ENCODE results near the gene RBKS. TPM values are rescaled to one million over a fixed set of nuclear protein-coding genes. Genes with fewer than 3 reads are reported as not detected.

The RBKS gene
- total RNA-seq, result 1 to 10 TPM in 2 of 3 donors, under 1 TPM in 1; 0.79 to 1.6 (median 1.2) TPM

DNA sequence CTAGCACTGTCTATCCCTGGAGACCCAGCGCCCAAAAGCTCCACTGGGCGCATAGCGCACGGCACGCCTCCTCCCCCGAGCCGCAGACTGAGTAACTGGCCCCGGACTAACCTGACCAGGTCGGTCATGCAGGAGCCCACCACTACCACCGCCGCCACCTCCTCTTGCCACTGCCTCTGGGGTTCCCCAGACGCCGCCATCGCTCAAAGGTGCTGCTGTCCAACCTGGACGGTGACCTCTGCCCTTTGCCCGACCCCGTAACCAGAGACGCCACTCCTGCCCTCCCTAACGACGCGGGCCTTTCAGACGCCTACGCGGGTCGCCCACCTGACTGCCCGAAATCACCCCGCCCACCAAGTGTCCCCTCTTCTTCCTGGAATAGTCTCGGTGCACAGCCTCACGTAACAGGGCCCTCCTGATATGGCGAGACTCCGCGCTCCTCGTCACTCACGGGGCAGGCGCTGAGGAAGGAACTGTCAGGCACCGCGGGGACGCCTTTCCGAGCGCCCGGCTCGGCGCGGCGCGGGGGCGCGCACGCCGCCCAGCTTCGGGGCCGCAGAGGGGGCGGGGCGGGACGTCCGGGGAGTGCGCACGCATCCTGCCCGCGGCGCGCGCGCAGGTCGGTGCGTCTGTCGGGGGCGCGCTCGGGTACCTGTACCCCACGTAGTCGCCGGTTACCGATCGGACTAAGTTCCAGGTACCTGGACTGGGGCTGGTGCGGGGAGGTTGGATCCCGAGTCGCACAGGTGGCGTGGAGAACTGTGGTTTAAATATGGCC lies at the start of gene RBKS, which contains the start of gene BABAM2:
RBKS (minus strand) TSS at position 242 of the 778 bp plus-strand sequence; CDS start at position 200, 42 bp downstream.
BABAM2 (plus strand) TSS at position 584 of the 778 bp plus-strand sequence. CDS start 3,828 bp downstream, outside the sequence.
- DNase-seq (peak; percentile 91), ATAC-seq (peak; percentile 88 to 92)
- peaks cover 1% of the 10 kb centered on the region for H3K27me3 Mint-ChIP-seq (ENCODE audit: low read depth)
- H3K36me3 Mint-ChIP-seq (ENCODE audit: insufficient read depth), result peaks cover 10% of the 10 kb centered on the region
- H3K4me1 Mint-ChIP-seq (ENCODE audit: low read depth), result peaks cover 66% of the 10 kb centered on the region
- no peaks in the 10 kb centered on the region for H3K9me3 Mint-ChIP-seq
- H3K4me3 Mint-ChIP-seq, result peak within 1 kb of the TSS; percentile 98

DNA sequence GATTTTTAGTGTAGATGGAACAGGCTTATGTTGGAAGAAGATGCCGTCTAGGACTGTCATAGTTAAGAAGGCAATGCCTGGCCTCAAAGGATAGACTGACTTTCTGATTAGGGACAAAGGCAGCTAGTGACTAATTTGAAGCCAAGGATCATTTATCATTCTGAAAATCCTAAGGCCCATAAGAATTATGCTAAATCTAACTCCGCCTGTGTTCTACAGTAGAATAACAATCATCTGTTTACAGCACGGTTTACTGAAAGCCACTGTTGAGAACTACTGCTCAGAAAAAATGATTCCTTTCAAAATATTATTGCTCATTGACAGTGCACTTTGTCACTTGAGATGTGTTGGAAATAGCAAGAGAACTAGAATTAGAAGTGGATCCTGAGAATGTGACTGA lies 44.8 kb upstream of the RBKS start:
- Mint-ChIP-seq H3K4me3 (no peak overlapping the region), H3K4me1 (ENCODE audit: low read depth) (peaks cover 14% of the 10 kb centered on the region), H3K9me3 (no peaks in the 10 kb centered on the region), H3K27me3 (ENCODE audit: low read depth) (no peaks in the 10 kb centered on the region), H3K36me3 (ENCODE audit: insufficient read depth) (peaks cover 25% of the 10 kb centered on the region)
- no peak for ATAC-seq
- no peak for DNase-seq

GRCh38 chr2:27932396-27932795 lies 42.2 kb upstream of the RBKS start:
- no peaks in the 10 kb centered on the region for H3K9me3 Mint-ChIP-seq
- no peak for DNase-seq
- no peak overlapping the region for H3K4me3 Mint-ChIP-seq
- H3K4me1 Mint-ChIP-seq (ENCODE audit: low read depth), result peaks cover 11% of the 10 kb centered on the region
- H3K36me3 Mint-ChIP-seq (ENCODE audit: insufficient read depth), result peaks cover 27% of the 10 kb centered on the region
- ATAC-seq, result no peak
- no peaks in the 10 kb centered on the region for H3K27me3 Mint-ChIP-seq (ENCODE audit: low read depth)

DNA sequence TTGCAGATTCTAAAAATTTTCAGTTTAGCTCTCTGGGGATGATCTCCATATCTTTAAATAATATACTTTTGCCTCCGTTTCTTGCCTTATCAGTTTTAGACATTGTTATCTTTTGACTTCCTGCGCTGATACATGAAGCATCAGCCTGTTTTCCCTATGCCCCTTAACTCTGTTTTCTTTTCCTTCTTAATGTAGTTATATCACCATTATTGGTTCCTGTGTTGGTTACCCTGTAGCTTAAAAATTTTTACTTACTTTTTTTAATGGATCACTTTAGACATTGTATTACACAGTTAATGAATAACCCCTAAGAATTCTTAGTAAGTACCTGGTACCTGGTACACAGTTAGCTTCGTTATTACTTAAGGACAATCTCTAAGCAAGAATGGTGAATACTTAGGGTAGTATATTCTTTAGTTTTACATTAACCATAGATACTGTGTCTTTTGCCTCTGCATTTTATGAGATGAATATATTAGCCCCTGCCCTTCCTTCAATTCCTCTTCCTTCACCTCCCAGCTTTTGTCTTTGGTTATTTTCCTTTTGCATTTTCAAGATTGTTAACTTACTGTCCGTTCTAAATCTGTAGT lies 41.3 kb upstream of the RBKS start:
- no peaks in the 10 kb centered on the region for H3K27me3 Mint-ChIP-seq (ENCODE audit: low read depth)
- no peak overlapping the region for H3K4me3 Mint-ChIP-seq
- no peaks in the 10 kb centered on the region for H3K9me3 Mint-ChIP-seq
- H3K4me1 Mint-ChIP-seq (ENCODE audit: low read depth), result peaks cover 10% of the 10 kb centered on the region
- H3K36me3 Mint-ChIP-seq (ENCODE audit: insufficient read depth), result peaks cover 30% of the 10 kb centered on the region
- ATAC-seq (no peak), DNase-seq (no peak)

DNA sequence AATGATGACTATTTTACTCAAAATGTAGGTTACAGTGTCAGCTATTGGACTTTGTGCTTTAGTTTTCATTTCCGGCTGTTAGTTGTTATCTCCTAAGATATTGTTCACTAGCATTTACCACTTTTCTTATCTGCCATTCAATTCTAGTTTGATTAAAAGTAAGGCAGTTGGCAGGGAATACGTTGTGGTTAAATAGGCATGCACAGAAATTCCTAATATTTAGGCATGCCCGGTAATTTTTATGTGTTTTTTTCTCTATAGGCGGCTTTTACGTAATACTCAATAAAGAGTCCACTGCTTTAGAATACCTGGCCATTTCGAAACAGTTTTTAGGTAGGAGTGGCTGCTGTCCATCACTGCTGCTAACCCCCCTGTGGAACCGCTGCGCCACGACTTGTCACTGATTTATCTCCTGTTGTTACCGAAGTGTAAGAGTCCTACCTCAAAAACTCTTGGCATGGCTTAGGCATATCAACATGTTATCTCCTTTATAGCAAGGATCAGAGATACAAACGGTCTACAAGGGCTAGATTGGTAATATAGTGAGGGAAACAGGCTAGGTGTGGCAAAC lies 39.8 kb upstream of the RBKS start:
- no peak for ATAC-seq
- H3K4me1 Mint-ChIP-seq (ENCODE audit: low read depth), result peaks cover 16% of the 10 kb centered on the region
- peaks cover 33% of the 10 kb centered on the region for H3K36me3 Mint-ChIP-seq (ENCODE audit: insufficient read depth)
- H3K27me3 Mint-ChIP-seq (ENCODE audit: low read depth), result no peaks in the 10 kb centered on the region
- no peak overlapping the region for H3K4me3 Mint-ChIP-seq
- H3K9me3 Mint-ChIP-seq, result no peaks in the 10 kb centered on the region
- no peak for DNase-seq

GRCh38 chr2:27925766-27926472 lies 35.7 kb upstream of the RBKS start:
- H3K27me3 Mint-ChIP-seq (ENCODE audit: low read depth), result no peaks in the 10 kb centered on the region

DNA sequence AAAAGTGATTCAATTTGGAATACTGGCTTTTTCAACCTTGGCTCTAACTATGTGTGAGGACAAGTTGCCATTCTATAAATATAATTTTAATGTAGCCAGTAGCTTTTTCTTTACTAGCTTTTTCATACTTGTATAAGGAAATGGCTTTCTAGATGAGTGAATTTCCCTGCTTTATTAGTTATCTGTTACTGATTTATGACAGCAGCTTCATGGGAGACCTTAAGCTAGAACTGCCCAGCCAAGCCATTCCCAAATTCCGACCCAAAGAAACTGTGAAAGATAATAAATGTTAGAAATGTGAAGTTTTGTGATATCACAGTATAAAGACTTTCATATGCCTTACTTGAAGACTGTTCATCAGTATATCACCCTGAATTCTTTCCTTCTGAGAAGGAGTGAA lies 32.7 kb upstream of the RBKS start:
- ATAC-seq (no peak), DNase-seq (no peak)
- peaks cover 20% of the 10 kb centered on the region for H3K36me3 Mint-ChIP-seq (ENCODE audit: insufficient read depth)
- no peaks in the 10 kb centered on the region for H3K9me3 Mint-ChIP-seq
- no peaks in the 10 kb centered on the region for H3K27me3 Mint-ChIP-seq (ENCODE audit: low read depth)
- no peak overlapping the region for H3K4me3 Mint-ChIP-seq
- H3K4me1 Mint-ChIP-seq (ENCODE audit: low read depth), result peaks cover 33% of the 10 kb centered on the region

More at GRCh38 chr2:27925766-27926472, 35.7 kb upstream of the RBKS start:
- no peak for DNase-seq
- Mint-ChIP-seq H3K36me3 (ENCODE audit: insufficient read depth) (peaks cover 25% of the 10 kb centered on the region), H3K4me1 (ENCODE audit: low read depth) (peaks cover 16% of the 10 kb centered on the region), H3K4me3 (no peak overlapping the region), H3K9me3 (no peaks in the 10 kb centered on the region)
- ATAC-seq, result no peak

- no peak overlapping the region for H3K4me3 Mint-ChIP-seq
- no peak for DNase-seq
- no peaks in the 10 kb centered on the region for H3K9me3 Mint-ChIP-seq
- ATAC-seq, result no peak
- H3K27me3 Mint-ChIP-seq (ENCODE audit: low read depth), result no peaks in the 10 kb centered on the region
- peaks cover 19% of the 10 kb centered on the region for H3K36me3 Mint-ChIP-seq (ENCODE audit: insufficient read depth)
- H3K4me1 Mint-ChIP-seq (ENCODE audit: low read depth), result peaks cover 31% of the 10 kb centered on the region
Measured at GRCh38 chr2:27921880-27922547, 31.8 kb upstream of the RBKS start.

- no peaks in the 10 kb centered on the region for H3K9me3 Mint-ChIP-seq
- H3K4me3 Mint-ChIP-seq, result no peak overlapping the region
- peaks cover 29% of the 10 kb centered on the region for H3K4me1 Mint-ChIP-seq (ENCODE audit: low read depth)
Measured at GRCh38 chr2:27921424-27921823, 31.2 kb upstream of the RBKS start.

GRCh38 chr2:27920148-27920885 lies 30.1 kb upstream of the RBKS start:
- Mint-ChIP-seq H3K36me3 (ENCODE audit: insufficient read depth) (peaks cover 15% of the 10 kb centered on the region), H3K27me3 (ENCODE audit: low read depth) (no peaks in the 10 kb centered on the region), H3K4me3 (no peak overlapping the region), H3K4me1 (ENCODE audit: low read depth) (peaks cover 25% of the 10 kb centered on the region), H3K9me3 (no peaks in the 10 kb centered on the region)
- DNase-seq, result no peak
- no peak for ATAC-seq

More at GRCh38 chr2:27921424-27921823, 31.2 kb upstream of the RBKS start:
- H3K27me3 Mint-ChIP-seq (ENCODE audit: low read depth), result no peaks in the 10 kb centered on the region
- peaks cover 16% of the 10 kb centered on the region for H3K36me3 Mint-ChIP-seq (ENCODE audit: insufficient read depth)
- DNase-seq (no peak), ATAC-seq (no peak)

DNA sequence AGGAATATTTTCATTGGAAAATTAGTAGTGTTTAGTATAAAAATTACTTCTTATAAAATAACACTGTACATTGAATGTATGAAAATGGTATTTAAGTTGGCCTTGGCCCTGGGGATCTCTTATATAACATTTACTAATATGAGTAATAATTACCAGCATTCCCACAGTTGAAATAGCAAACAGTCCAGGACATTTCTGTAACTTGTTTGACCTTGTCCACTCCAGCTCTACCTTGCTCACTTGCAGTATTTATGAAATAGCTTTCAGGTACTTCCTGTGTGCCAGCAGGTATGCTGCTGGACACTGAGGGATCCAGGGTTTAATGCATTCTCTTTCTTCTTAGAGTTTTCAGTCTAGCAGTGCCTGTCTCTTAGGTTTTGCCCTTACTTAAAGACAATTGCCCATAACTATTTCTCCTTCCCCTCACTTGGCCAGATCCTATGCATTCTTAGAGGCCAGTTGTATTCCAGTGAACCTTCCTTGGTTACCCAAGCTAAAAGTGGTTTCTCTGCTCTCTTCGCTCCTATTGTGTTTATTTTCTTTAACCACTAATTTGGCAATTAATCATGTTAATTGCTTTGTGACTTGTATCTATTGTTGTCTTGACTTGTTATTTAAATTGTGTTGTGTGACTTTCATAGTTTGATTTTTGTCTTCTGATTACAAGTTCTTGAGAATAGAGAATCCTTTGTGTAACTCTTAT lies 26.3 kb upstream of the RBKS start:
- no peak for DNase-seq
- Mint-ChIP-seq H3K9me3 (no peaks in the 10 kb centered on the region), H3K4me3 (no peak overlapping the region), H3K27me3 (ENCODE audit: low read depth) (no peaks in the 10 kb centered on the region), H3K36me3 (ENCODE audit: insufficient read depth) (peaks cover 12% of the 10 kb centered on the region), H3K4me1 (ENCODE audit: low read depth) (peaks cover 23% of the 10 kb centered on the region)
- ATAC-seq, result no peak

DNA sequence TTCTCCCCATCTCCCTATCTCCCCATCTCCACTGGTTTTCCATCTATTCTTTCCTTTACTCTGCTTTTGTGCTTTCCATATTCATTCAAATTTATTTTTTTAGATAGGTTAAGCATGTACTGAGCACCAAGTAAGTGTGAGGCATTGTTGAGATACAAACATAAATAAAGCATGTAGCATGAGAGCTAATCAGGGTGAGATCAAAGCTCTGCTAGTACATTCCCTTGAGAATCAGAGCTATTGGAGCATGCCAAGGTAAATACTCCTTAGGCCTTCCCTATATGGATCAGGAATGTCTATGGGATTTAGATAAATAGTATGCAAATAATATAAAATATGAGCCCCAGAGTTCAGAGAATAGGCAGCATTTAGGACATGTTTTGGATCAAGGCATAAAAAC lies 25.7 kb upstream of the RBKS start:
- H3K27me3 Mint-ChIP-seq (ENCODE audit: low read depth), result no peaks in the 10 kb centered on the region
- no peak for ATAC-seq
- H3K4me3 Mint-ChIP-seq, result no peak overlapping the region
- no peak for DNase-seq
- H3K4me1 Mint-ChIP-seq (ENCODE audit: low read depth), result peaks cover 25% of the 10 kb centered on the region
- peaks cover 14% of the 10 kb centered on the region for H3K36me3 Mint-ChIP-seq (ENCODE audit: insufficient read depth)
- H3K9me3 Mint-ChIP-seq, result no peaks in the 10 kb centered on the region

DNA sequence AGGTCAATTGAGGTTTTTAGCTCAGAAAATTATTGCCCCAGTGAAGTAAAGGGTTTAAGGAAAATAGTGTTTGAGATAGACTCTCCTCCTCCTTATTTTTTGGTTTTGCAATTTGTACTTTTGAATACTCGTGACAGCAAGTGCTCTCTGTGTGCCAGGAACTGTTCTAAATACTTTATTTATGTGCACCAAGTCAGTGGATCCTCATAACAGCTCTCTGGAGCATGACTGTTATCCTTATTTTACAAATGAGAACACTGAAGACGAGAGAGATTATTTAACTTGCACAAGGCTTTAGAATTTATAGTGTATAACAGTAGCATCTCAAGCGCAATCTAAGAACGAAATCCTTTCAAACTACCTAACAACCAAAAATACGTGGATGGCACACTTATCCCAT lies 25.0 kb upstream of the RBKS start:
- no peaks in the 10 kb centered on the region for H3K9me3 Mint-ChIP-seq

More for the DNA sequence above, 25.0 kb upstream of the RBKS start:
- no peak for ATAC-seq
- no peak overlapping the region for H3K4me3 Mint-ChIP-seq
- peaks cover 15% of the 10 kb centered on the region for H3K36me3 Mint-ChIP-seq (ENCODE audit: insufficient read depth)
- peaks cover 23% of the 10 kb centered on the region for H3K4me1 Mint-ChIP-seq (ENCODE audit: low read depth)
- no peak for DNase-seq
- no peaks in the 10 kb centered on the region for H3K27me3 Mint-ChIP-seq (ENCODE audit: low read depth)

Measured in activated T-cell treated with anti-CD3 and anti-CD28 coated beads, Interleukin-2, amount 50 U/mL, for 4 hours (primary cell).